DND-41 (cell line): ENCODE results near the gene ADGB.

Experiments
- ATAC-seq: fragments of 200-7000 bp; cut with Tn5 transposase; 3 replicates; pipeline ENCODE4 v1.9.1; 2021; ENCODE audit warnings: low read depth; ENCODE audit not compliant: insufficient read depth
- DNase-seq: peaks from one replicate; pipeline ENCODE4 v3.0.0-alpha.2; 2020
- H2AFZ ChIP-seq: 2 replicates; pipeline ENCODE4 v1.6.0; 2012; ENCODE audit warnings: low read depth, low read length
- H3K27ac ChIP-seq: 2 replicates; pipeline ENCODE4 v1.5.1; 2012; ENCODE audit warnings: low read length, inconsistent platforms
- H3K27me3 ChIP-seq: fragments of 200-600 bp; sonication (generic); 2 replicates; pipeline ENCODE4 v1.6.0; 2012; ENCODE audit warnings: low read length, mild to moderate bottlenecking, inconsistent platforms; ENCODE audit not compliant: insufficient read depth, poor library complexity
- H3K36me3 ChIP-seq: 2 replicates; pipeline ENCODE4 v1.5.1; 2012; ENCODE audit warnings: low read length, inconsistent platforms; ENCODE audit not compliant: insufficient read depth
- H3K4me1 ChIP-seq: 2 replicates; pipeline ENCODE4 v1.5.1; 2012; ENCODE audit warnings: mild to moderate bottlenecking, low read length; ENCODE audit not compliant: insufficient read depth
- H3K4me2 ChIP-seq: 2 replicates; pipeline ENCODE4 v1.6.0; 2012; ENCODE audit warnings: mild to moderate bottlenecking, moderate library complexity, low read length, inconsistent platforms; ENCODE audit not compliant: insufficient read depth
- H3K4me3 ChIP-seq, 2 experiments: fragments of 200-600 bp in 1 of 2; shearing (Covaris generic) in 1 of 2; 2 replicates each; pipeline ENCODE4 v1.5.1; 2012 to 2016; ENCODE audit warnings: inconsistent platforms in 2 of 2, low read length in 2 of 2, mild to moderate bottlenecking in 2 of 2, low read depth in 1 of 2, moderate library complexity in 1 of 2
- H3K79me2 ChIP-seq: 2 replicates; pipeline ENCODE4 v1.6.0; 2012; ENCODE audit warnings: low read length, inconsistent platforms; ENCODE audit not compliant: insufficient read depth
- H3K9ac ChIP-seq: 2 replicates; pipeline ENCODE4 v1.6.0; 2012; ENCODE audit warnings: low read depth, mild to moderate bottlenecking, inconsistent platforms, low read length, moderate library complexity
- H3K9me3 ChIP-seq: 2 replicates; pipeline ENCODE4 v1.5.1; 2012; ENCODE audit warnings: low read length, moderate library complexity, mild to moderate bottlenecking, inconsistent platforms; ENCODE audit not compliant: insufficient read depth, severe bottlenecking
- H4K20me1 ChIP-seq: 2 replicates; pipeline ENCODE4 v1.6.0; 2012; ENCODE audit warnings: low read length; ENCODE audit not compliant: insufficient read depth
- CTCF ChIP-seq: IDR thresholded peaks from 2 replicates; pipeline ENCODE4 v1.5.1; 2012; ENCODE audit warnings: borderline replicate concordance, low read length, moderate library complexity, mild to moderate bottlenecking; ENCODE audit not compliant: poor library complexity, severe bottlenecking; ENCODE audit errors: extremely low read depth
- EZH2 ChIP-seq: IDR thresholded peaks from 3 replicates; pipeline ENCODE4 v1.6.1; 2012; ENCODE audit warnings: borderline replicate concordance, low read depth, mild to moderate bottlenecking, moderate library complexity, low read length, inconsistent platforms; ENCODE audit not compliant: severe bottlenecking

ADGB gene

GRCh38 chr6:146781836-146782235 is 183.1 kb downstream of the ADGB start:
- Histone ChIP-seq H3K4me1 (peaks cover 3% of the 10 kb centered on the region; the same call in 1 of the 2 replicates), H3K4me2 (no peak overlapping the region), H3K27ac (no peak overlapping the region), H3K36me3 (no peaks in the 10 kb centered on the region), H3K9me3 (no peaks in the 10 kb centered on the region), H2AFZ (no peak overlapping the region), H4K20me1 (no peaks in the 10 kb centered on the region), H3K79me2 (no peaks in the 10 kb centered on the region), H3K9ac (no peak overlapping the region), H3K4me3 (no peak overlapping the region), H3K27me3 (no peaks in the 10 kb centered on the region)
- ATAC-seq = no peak
- TF ChIP-seq EZH2 (no peak), CTCF (no peak)
- DNase-seq = no peak

GRCh38 chr6:146785001-146785585 is 186.3 kb downstream of the ADGB start:
- TF ChIP-seq CTCF = peak; percentile 80
- TF ChIP-seq EZH2 = no peak
- H3K27me3 ChIP-seq = no peaks in the 10 kb centered on the region
- no peaks in the 10 kb centered on the region for H3K36me3 ChIP-seq
- no peaks in the 10 kb centered on the region for H4K20me1 ChIP-seq
- no peak overlapping the region for H3K9ac ChIP-seq
- H3K4me1 ChIP-seq = peaks cover 3% of the 10 kb centered on the region; the same call in 1 of the 2 replicates
- H3K27ac ChIP-seq = no peak overlapping the region
- no peak overlapping the region for H3K4me3 ChIP-seq
- H2AFZ ChIP-seq = peak overlapping the region; percentile 4; the same call in 1 of the 2 replicates
- ATAC-seq (peak; percentile 100), DNase-seq (peak; percentile 59)
- H3K79me2 ChIP-seq = no peaks in the 10 kb centered on the region
- no peaks in the 10 kb centered on the region for H3K9me3 ChIP-seq
- no peak overlapping the region for H3K4me2 ChIP-seq

- Histone ChIP-seq H3K4me3 (no peak overlapping the region), H3K4me1 (peaks cover 3% of the 10 kb centered on the region; the same call in 1 of the 2 replicates), H3K4me2 (no peak overlapping the region), H3K79me2 (no peaks in the 10 kb centered on the region), H3K9ac (no peak overlapping the region), H3K36me3 (no peaks in the 10 kb centered on the region), H3K27ac (no peak overlapping the region), H4K20me1 (no peaks in the 10 kb centered on the region), H3K9me3 (no peaks in the 10 kb centered on the region), H2AFZ (no peak overlapping the region), H3K27me3 (no peaks in the 10 kb centered on the region)
- DNase-seq (no peak), ATAC-seq (no peak)
- TF ChIP-seq EZH2 = no peak
- no peak for TF ChIP-seq CTCF
Measured at GRCh38 chr6:146787876-146788508, 189.2 kb downstream of the ADGB start.
